CD4-positive, alpha-beta T cell treated with Interleukin-17A for 4 hours (primary cell): ENCODE results near the gene PHLPP1.

Experiments used
- DNase-seq: peaks from one replicate; pipeline ENCODE4 v3.0.0-alpha.2; 2020; ENCODE audit warnings: mixed read lengths

Gene PHLPP1

DNA sequence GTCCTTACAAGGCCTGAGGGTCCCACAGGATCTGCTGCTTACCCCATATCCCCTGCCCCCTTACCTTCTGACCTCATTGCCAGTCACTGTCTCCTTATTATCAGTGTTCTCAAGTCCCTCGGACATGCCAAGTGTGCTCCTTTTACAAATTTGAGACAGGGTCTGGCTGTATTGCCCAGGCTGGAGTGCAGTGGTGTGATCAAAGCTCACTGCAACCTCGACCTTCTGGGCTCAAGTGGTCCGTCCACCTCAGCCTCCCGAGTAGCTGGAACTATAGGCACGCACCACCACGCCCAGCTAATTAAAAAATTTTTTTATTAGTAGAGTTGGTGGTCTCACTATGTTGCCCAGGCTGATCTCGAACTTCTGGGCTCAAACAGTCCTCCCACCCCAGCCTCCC lies 141.0 kb downstream of the PHLPP1 start:
- DNase-seq: no peak

GRCh38 chr18:62857263-62857976 lies 142.1 kb downstream of the PHLPP1 start:
- DNase-seq: no peak

DNA sequence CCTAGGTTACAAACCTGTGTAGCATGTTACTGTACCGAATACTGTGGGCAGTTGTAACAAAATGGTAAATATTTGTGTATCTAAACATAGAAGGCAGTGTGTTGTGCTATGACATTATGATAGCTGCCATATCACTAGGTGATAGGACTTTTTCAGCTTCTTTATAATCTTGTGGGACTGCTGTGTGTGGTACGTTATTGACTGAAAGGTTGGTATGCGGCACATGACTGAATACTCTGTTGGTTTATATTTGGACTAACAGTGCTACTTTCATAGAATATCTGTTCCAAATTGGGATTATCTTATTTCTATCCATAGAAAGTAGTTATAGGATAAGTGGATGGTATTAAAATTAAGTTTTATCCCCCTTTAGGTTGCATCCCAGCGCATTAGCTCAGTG lies 144.7 kb downstream of the PHLPP1 start:
- no peak for DNase-seq

DNA sequence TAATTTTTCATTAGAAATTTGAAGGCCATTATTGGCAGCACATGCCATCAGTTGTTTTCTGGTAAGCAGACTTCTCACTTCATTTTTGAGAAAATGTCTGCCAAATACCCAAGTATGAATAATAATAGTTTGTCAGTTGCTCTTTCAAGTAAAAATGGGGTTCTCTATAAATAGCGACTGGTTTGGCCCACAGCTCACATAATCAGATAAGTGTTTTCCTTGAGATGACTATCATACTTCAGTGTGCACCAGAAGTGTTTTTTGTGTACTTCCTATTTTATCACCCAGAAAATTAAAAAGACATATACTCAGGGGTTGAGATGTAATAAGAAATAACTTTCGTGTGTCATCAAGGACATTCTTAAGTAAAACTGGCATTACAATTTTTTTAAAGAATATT lies 147.1 kb downstream of the PHLPP1 start:
- DNase-seq: no peak

- DNase-seq: no peak
Measured at GRCh38 chr18:62863579-62864001, 148.2 kb downstream of the PHLPP1 start.

DNA sequence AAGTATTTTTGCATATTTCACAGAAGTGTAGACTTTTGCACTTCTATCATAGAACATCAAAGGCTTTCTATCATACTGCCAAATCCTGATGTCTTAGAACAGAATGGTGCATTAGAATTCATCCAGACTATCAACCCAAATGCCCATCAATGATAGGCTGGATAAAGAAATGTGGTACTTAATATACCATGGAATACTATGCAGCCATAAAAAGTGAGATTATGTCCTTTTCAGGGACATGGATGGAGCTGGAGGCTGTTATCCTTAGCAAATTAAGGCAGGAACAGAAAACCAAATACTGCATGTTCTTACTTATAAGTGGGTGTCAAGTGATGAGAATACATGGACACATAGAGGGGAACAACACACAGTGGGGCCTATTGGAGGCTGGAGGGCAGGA lies 150.2 kb downstream of the PHLPP1 start:
- no peak for DNase-seq

- no peak for DNase-seq
Measured at GRCh38 chr18:62867534-62867933, 152.2 kb downstream of the PHLPP1 start.

- no peak for DNase-seq
Measured at GRCh38 chr18:62868645-62869044, 153.3 kb downstream of the PHLPP1 start.

DNA sequence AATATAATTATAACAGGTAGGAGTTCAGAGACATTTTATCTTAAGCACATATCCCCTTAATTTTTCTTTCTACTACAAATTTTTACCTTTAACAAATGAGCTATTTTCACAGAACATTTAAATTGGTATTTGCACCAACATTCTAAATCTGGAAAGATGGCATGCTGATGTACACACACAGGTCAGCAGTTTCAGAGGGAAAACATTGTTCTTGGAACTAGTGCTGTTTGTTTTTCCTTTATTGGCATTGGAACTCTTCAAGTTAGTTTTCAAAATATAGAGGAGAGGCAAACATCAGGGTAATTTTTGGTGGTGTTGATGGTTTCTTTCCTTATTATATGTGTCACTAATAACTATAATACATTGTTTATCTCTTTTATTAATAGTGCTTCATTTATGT lies 155.3 kb downstream of the PHLPP1 start:
- no peak for DNase-seq

DNA sequence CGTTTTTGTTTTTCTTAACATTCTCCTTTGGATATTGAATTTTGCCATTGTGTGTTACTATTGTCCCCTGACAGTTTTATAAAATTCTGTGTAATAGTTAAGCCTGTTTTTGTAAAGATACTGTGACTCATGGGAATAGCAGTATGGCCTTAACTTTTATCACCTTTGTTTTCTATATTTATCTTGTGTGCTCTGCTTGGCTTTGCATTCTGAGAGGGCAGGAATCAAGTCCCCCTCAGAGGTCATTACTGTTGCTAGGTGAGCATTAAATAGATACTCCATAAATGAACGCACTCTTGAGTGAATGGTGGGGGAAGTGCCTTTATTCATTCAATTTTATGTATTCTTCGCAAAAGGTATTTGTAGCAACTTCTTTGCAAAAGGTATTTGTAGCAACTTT lies 160.0 kb downstream of the PHLPP1 start:
- no peak for DNase-seq

- DNase-seq: no peak
Measured at GRCh38 chr18:62876111-62876510, 160.8 kb downstream of the PHLPP1 start.

DNA sequence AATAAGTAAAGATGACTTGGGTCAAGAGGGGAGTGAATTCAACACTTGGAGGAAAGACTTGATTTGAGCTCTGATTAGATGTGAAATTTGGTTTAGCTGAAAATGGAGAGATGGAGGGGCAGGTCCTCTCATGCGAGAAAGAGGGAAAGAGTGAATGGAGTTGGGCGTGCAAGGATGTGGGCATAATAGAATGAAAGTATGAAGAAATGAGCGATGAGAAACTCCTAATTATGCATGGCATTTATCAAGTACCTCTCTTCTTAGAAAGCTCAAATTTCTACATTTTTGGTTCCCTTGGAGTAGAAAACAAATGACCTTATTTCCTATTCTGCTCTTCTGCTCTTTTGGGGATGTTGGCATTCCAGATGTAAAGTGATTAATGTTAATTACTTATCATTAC lies 161.5 kb downstream of the PHLPP1 start:
- no peak for DNase-seq

- DNase-seq: no peak
Measured at GRCh38 chr18:62877411-62878221, 162.3 kb downstream of the PHLPP1 start.

GRCh38 chr18:62878305-62878704 lies 163.0 kb downstream of the PHLPP1 start:
- DNase-seq: no peak

DNA sequence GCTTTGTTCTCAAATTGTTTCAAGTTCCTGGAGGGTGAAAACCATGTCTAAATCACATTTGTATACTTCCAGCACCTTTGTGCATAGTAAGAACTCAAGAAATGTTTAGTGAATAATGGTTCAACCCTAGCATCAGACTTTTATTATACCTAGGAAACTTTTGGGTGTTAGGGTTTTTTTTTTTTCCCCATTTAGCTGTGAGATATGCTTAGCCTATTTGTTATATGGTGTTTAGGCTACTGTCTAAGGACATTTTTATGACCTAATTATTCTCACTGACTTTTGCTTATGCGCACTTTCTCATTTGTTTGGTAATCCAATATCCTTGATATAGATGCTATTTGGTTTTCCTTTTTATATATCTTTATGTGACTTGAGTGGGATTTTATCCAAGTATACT lies 164.7 kb downstream of the PHLPP1 start:
- DNase-seq: no peak

DNA sequence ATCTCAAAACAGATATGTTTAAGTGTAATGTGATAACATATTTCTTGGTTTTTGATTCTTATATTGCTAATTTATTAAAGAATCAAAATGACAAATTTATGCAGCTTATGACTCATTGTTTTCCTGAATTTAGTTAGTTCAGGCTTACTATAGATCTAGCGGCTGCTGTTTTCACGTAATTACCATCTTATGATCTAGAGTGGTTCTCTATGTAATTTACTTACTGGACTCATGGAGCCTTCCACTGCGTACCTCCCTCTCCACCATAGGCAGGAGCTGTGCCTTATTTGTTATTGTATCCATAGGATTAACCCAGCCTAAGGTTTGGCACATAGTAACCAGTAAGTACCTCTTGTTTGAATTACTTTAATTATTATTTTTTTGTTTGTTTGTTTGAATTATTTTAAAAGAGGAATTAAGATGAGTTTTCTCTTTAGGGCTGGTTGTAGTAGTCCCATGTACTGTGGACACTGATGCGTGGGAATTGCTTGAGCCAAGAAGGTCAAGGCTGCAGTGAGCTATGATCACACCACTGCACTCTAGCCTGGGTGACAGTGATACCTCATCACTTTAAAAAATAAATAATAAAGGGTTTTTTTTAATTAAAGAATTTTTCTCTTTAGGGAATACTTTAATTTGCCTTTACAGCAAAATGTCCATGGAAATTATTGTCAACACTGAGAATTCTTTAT lies 165.5 kb downstream of the PHLPP1 start:
- DNase-seq: no peak

GRCh38 chr18:62881509-62882016 lies 166.2 kb downstream of the PHLPP1 start:
- no peak for DNase-seq

DNA sequence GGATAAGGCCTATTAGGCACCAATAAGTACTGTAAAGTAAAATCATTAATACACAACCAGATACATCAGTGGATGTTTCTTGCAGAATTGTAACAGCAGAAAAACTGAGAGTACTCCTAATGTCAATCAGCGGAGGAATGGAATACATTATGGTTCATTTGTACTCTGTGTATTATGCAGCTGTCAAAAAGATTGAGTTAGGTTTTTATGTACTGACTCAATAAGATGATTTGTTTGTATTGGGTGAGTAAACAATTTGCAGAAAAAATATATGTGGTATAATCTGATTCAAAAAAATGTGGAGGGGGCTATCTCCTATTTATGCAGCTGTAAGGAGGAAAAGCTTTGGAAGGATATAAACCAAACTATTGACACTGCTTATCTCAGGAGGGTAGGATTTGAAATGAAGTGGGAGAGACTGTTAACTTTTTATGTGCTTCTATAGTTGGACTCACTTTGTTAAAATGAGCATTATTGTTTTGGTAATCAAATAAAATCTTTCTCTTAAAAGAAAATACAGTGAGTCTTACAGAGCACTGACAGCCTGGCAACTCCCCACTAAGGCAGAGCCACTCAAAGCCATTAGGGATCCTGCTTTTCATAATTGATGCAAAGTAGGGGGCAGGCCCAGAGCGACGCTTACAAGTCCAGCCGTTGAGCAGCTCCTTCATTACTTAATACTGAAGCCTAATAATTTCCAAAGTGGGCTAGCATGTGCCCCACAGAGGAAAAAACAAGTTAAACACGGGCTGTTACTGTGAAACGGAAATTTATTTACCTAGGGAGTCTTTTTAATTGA lies 168.8 kb downstream of the PHLPP1 start:
- no peak for DNase-seq

DNA sequence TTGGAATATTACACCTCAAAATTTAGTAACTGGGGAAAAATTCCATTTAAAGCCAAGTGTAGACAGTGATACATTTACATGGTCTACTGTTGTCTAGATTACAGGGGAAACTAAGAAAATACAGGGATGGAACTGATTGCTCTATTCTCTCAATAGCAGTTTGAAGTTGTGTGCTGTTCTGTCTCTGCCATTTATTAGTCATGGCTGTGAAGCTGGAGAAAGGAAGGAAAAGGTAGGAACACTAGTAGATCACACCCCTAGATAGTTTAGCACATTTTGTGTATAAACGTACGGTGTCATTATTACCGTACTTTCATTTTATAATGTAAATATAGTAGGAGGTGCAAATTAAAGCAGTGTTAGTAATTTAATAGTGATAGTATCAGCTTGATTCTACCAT lies 170.5 kb downstream of the PHLPP1 start:
- no peak for DNase-seq

- DNase-seq: no peak
Measured at GRCh38 chr18:62894681-62895390, 179.5 kb downstream of the PHLPP1 start.

DNA sequence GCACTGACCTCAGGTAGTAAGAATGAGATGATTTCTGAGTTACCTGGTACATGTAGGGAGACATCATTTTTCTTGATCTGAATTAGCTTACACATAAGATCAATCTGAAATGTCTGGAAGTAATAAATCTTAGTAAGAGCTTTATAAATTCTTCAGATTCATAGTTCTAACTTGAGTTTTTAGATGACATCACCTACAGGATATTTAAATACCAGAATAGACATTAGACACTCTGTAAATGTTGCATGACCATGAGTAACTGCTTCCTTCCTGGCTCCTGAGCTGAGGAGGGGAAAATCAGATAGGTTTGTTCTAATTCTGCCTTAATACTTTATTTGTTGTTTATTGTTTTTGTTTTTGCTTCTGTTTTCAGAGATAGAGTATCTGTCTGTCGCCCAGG lies 181.8 kb downstream of the PHLPP1 start:
- no peak for DNase-seq

DNA sequence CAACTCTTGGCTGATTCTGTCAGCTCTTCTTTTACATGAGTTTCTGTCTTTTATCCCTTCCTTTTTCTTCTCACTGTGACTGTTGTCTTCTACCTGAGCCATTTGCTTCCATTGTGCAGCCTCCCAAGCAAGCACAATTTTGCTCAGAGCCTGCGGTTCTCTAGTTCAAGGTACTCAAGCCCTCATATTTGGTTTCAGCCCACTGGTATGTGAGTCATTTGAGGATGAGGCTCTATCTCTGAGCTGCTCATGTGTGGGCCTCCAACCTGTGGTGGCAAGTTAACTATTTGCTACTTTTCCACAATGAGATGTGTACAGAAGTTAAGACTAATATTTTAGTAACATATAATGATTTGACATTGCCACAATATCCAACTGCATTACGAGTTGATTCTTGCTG lies 183.0 kb downstream of the PHLPP1 start:
- no peak for DNase-seq
